Tibial nerve (tissue), 4 donors: ENCODE results near the gene DZIP1. TPM values are rescaled to one million over a fixed set of nuclear protein-coding genes. Genes with fewer than 3 reads are reported as not detected.

Source experiments
- DNase-seq, 2 donors: peaks; one replicate each; pipeline ENCODE4 v3.0.0-alpha.2; 2019; ENCODE audit warnings: low spot score in 2 of 2
- H3K27ac ChIP-seq, 4 donors: fragments of 200-600 bp; sonication (generic) in 3 of 4; one replicate each; pipeline ENCODE4 v1.5.1; 2017 to 2019; ENCODE audit warnings: mild to moderate bottlenecking in 1 of 4
- H3K27me3 ChIP-seq, 2 donors: fragments of 200-600 bp; sonication (generic) in 1 of 2; one replicate each; pipeline versions ENCODE4 v1.5.1 to v1.6.0; 2017 to 2019
- H3K36me3 ChIP-seq, 3 donors: fragments of 200-600 bp; sonication (generic); one replicate each; pipeline ENCODE4 v1.5.1; 2018 to 2019
- H3K4me1 ChIP-seq, 4 donors: fragments of 200-600 bp; sonication (generic) in 3 of 4; one replicate each; pipeline ENCODE4 v1.5.1; 2017 to 2019
- H3K4me3 ChIP-seq, 4 donors: fragments of 200-600 bp; sonication (generic) in 3 of 4; one replicate each; pipeline ENCODE4 v1.5.1; 2017 to 2019; ENCODE audit warnings: mild to moderate bottlenecking in 1 of 4, moderate library complexity in 1 of 4
- H3K9me3 ChIP-seq, 4 donors: fragments of 200-600 bp; sonication (generic) in 3 of 4; one replicate each; pipeline ENCODE4 v1.5.1; 2017 to 2019
- EP300 ChIP-seq, 2 donors: sonication (generic); formaldehyde crosslinking; IDR thresholded peaks; one replicate each; pipeline ENCODE4 v1.6.1; 2017; ENCODE audit warnings: antibody characterized with exemption in 2 of 2, mild to moderate bottlenecking in 1 of 2
- POLR2A ChIP-seq, 2 donors: fragments of 450-650 bp; IDR thresholded peaks; one replicate each; pipeline ENCODE4 v1.6.1; 2017; ENCODE audit warnings: antibody characterized with exemption in 2 of 2, mild to moderate bottlenecking in 2 of 2, moderate library complexity in 2 of 2
- WGBS, 2 donors: methylation state at CpG; one replicate each; pipeline ENCODE4 v1.1.5; 2018; 5-methylcytosine and 5-hydroxymethylcytosine counted together
- total RNA-seq, 4 donors: library from RNA; depleted of rRNA; stranded (reverse); fragments of >200 nt; gene quantifications; one replicate each; pipeline ENCODE4 v1.1.0, GENCODE V29; 2016
- TF ChIP-seq, protein P1 (sequence below), 5 experiments: fragments of 200-600 bp in 3 of 5; fragments of 450-650 bp in 2 of 5; sonication (generic) in 3 of 5; IDR thresholded peaks; one replicate each; pipeline ENCODE4 v1.5.1; 2016 to 2019; ENCODE audit warnings: antibody characterized with exemption in 5 of 5, mild to moderate bottlenecking in 3 of 5, moderate library complexity in 2 of 5

DZIP1 gene
- total RNA-seq, 4 donors from 2014 or later, result 31.2 to 72.8 (median 36.4) TPM

DNA sequence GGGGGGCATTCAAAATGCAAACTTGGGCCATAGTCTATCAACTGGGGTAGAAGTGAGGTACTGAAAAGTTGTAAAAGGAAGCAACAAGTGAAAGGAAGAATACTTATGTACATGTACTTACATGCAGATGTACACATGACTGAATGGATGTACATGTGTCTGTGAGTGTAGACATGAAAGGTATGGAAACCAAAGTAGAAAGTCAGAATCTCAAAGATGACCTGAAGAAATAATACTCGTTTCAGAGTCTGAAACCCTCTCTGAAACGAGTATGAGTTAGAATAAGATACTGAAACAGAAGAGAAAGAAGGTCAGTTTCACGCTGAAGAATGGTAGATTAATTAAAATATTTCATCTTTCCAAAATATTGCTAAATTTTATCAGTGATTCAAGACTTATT, 13.9 kb downstream of the DZIP1 start:
- H3K27ac ChIP-seq, result no peak overlapping the region
- WGBS, 2 donors, result 88 to 91% methylated on average over 3 of the region's 3 CpGs
- peaks cover 0 to 84% (median 0%) of the 10 kb centered on the region in 3 donors for H3K36me3 ChIP-seq
- H3K9me3 ChIP-seq, result peaks cover 0 to 10% (median 0%) of the 10 kb centered on the region in 4 donors
- TF ChIP-seq, protein P1, sequence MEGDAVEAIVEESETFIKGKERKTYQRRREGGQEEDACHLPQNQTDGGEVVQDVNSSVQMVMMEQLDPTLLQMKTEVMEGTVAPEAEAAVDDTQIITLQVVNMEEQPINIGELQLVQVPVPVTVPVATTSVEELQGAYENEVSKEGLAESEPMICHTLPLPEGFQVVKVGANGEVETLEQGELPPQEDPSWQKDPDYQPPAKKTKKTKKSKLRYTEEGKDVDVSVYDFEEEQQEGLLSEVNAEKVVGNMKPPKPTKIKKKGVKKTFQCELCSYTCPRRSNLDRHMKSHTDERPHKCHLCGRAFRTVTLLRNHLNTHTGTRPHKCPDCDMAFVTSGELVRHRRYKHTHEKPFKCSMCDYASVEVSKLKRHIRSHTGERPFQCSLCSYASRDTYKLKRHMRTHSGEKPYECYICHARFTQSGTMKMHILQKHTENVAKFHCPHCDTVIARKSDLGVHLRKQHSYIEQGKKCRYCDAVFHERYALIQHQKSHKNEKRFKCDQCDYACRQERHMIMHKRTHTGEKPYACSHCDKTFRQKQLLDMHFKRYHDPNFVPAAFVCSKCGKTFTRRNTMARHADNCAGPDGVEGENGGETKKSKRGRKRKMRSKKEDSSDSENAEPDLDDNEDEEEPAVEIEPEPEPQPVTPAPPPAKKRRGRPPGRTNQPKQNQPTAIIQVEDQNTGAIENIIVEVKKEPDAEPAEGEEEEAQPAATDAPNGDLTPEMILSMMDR (IDR thresholded peaks at IDR 0.05), result no peak
- TF ChIP-seq EP300 (IDR thresholded peaks at IDR 0.05) (no peak), POLR2A (IDR thresholded peaks at IDR 0.05) (no peak)
- no peak overlapping the region for H3K4me3 ChIP-seq
- DNase-seq, result no peak
- H3K4me1 ChIP-seq, result no peaks in the 10 kb centered on the region
- no peaks in the 10 kb centered on the region for H3K27me3 ChIP-seq

- H3K27me3 ChIP-seq, result no peaks in the 10 kb centered on the region
- WGBS, 2 donors, result 64 to 79% methylated on average over 4 of the region's 4 CpGs
- H3K27ac ChIP-seq, result no peak overlapping the region
- H3K9me3 ChIP-seq, result peaks cover 0 to 10% (median 0%) of the 10 kb centered on the region in 4 donors
- no peaks in the 10 kb centered on the region for H3K4me1 ChIP-seq
- no peak for DNase-seq
- no peak for TF ChIP-seq POLR2A (IDR thresholded peaks at IDR 0.05)
- TF ChIP-seq, protein P1 (IDR thresholded peaks at IDR 0.05), result no peak
- TF ChIP-seq EP300 (IDR thresholded peaks at IDR 0.05), result no peak
- H3K36me3 ChIP-seq, result peaks cover 0 to 79% (median 0%) of the 10 kb centered on the region in 3 donors
- H3K4me3 ChIP-seq, result no peak overlapping the region
Measured at GRCh38 chr13:95629071-95629470, 15.4 kb downstream of the DZIP1 start.

GRCh38 chr13:95628488-95628887, 16.0 kb downstream of the DZIP1 start:
- TF ChIP-seq, protein P1 (IDR thresholded peaks at IDR 0.05), result no peak
- no peak for TF ChIP-seq EP300 (IDR thresholded peaks at IDR 0.05)
- no peak for TF ChIP-seq POLR2A (IDR thresholded peaks at IDR 0.05)
- H3K36me3 ChIP-seq, result peaks cover 0 to 73% (median 0%) of the 10 kb centered on the region in 3 donors

DNA sequence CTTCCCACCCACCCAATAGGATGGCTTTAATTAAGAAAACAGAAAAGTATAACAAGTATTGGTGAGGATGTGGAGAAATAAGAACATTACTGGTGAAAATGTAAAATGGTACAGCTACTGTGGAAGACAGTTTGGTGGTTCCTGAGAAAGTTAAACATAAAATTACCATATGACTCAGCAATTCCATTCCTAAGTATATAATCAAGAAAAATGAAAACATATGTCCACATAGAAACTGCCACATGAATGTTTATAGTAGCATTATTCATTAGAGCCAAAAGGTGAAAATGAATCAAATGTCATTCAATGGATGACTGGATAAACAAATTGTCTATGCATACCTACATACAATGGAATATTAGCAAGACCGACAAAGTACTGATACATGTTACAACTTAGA, 16.9 kb downstream of the DZIP1 start:
- Histone ChIP-seq H3K9me3 (peaks cover 0 to 10% (median 0%) of the 10 kb centered on the region in 4 donors), H3K27me3 (no peaks in the 10 kb centered on the region), H3K4me3 (no peak overlapping the region), H3K4me1 (no peaks in the 10 kb centered on the region), H3K36me3 (peaks cover 0 to 68% (median 0%) of the 10 kb centered on the region in 3 donors), H3K27ac (no peak overlapping the region)
- DNase-seq, result no peak
- no peak for TF ChIP-seq EP300 (IDR thresholded peaks at IDR 0.05)
- TF ChIP-seq POLR2A (IDR thresholded peaks at IDR 0.05), result no peak
- TF ChIP-seq, protein P1 (IDR thresholded peaks at IDR 0.05), result no peak
- WGBS, 2 donors, result 91 to 95% methylated on average over 1 of the region's 1 CpG

More at GRCh38 chr13:95628488-95628887, 16.0 kb downstream of the DZIP1 start:
- Histone ChIP-seq H3K4me3 (no peak overlapping the region), H3K27me3 (no peaks in the 10 kb centered on the region), H3K9me3 (peaks cover 0 to 10% (median 0%) of the 10 kb centered on the region in 4 donors), H3K27ac (no peak overlapping the region), H3K4me1 (no peaks in the 10 kb centered on the region)
- no peak for DNase-seq
- 94 to 96% methylated on average over 1 of the region's 1 CpG for WGBS, 2 donors

DNA sequence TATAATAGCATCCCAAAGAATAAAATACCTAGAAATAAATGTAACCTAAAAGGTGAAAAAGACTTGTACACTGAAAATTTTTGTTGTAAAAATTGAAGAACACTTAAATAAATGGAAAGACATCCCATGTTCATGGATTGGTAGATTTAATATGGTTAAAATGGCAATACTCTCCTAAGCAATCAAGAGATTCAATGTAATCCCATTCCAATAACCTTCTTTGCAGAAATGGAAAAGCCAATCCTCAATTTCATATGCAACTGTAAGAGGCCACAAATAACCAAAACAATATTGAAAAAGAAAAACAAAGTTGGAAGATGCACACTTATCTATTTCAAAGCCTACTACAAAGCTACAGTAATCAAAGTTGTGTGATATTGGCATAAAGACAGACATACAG, 17.7 kb downstream of the DZIP1 start:
- Histone ChIP-seq H3K27me3 (no peaks in the 10 kb centered on the region), H3K4me1 (no peaks in the 10 kb centered on the region), H3K9me3 (peaks cover 0 to 10% (median 0%) of the 10 kb centered on the region in 4 donors), H3K27ac (no peak overlapping the region), H3K36me3 (peaks cover 0 to 64% (median 0%) of the 10 kb centered on the region in 3 donors), H3K4me3 (no peak overlapping the region)
- DNase-seq, result no peak
- TF ChIP-seq POLR2A (IDR thresholded peaks at IDR 0.05) (no peak), EP300 (IDR thresholded peaks at IDR 0.05) (no peak)
- TF ChIP-seq, protein P1 (IDR thresholded peaks at IDR 0.05), result no peak
